GM18861 (cell line): ENCODE data around the gene PTOV1.

Source experiments
- ATAC-seq: cut with Tn5 transposase; IDR thresholded peaks from one replicate; pipeline ENCODE4 v1.9.1; 2021; ENCODE audit not compliant: unreplicated experiment

Gene PTOV1

GRCh38 chr19:49850487-49851342 lies at the start of gene PTOV1:
PTOV1 (plus strand) TSS chr19:49851159.
- peak; percentile 62 for ATAC-seq

GRCh38 chr19:49801401-49801888 lies 49.5 kb upstream of the PTOV1 start:
- no peak for ATAC-seq

GRCh38 chr19:49801966-49802661 lies 48.8 kb upstream of the PTOV1 start:
- no peak for ATAC-seq

GRCh38 chr19:49802836-49803528 lies 48.0 kb upstream of the PTOV1 start:
- no peak for ATAC-seq

- ATAC-seq, result no peak
These were observed 47.5 kb upstream of the PTOV1 start for GRCh38 chr19:49803529-49803856.

- no peak for ATAC-seq
These were observed 44.9 kb upstream of the PTOV1 start for GRCh38 chr19:49805822-49806619.

- no peak for ATAC-seq
These were observed 44.4 kb upstream of the PTOV1 start for GRCh38 chr19:49806620-49806959.

- no peak for ATAC-seq
These were observed 43.7 kb upstream of the PTOV1 start for GRCh38 chr19:49807058-49807903.

GRCh38 chr19:49807904-49808675 lies 42.9 kb upstream of the PTOV1 start:
- no peak for ATAC-seq

GRCh38 chr19:49808711-49809159 lies 42.2 kb upstream of the PTOV1 start:
- ATAC-seq, result no peak

GRCh38 chr19:49809160-49809940 lies 41.6 kb upstream of the PTOV1 start:
- no peak for ATAC-seq

GRCh38 chr19:49809941-49810389 lies 41.0 kb upstream of the PTOV1 start:
- ATAC-seq, result no peak

GRCh38 chr19:49811328-49811727 lies 39.6 kb upstream of the PTOV1 start:
- no peak for ATAC-seq

GRCh38 chr19:49812452-49812996 lies 38.4 kb upstream of the PTOV1 start:
- no peak for ATAC-seq

- peak; percentile 56 for ATAC-seq
These were observed 37.7 kb upstream of the PTOV1 start, which contains the start of gene FUZ for GRCh38 chr19:49812997-49813861. FUZ (minus strand) TSS chr19:49813292; CDS start chr19:49813106, 186 bp downstream.

GRCh38 chr19:49814010-49814409 lies 36.9 kb upstream of the PTOV1 start:
- ATAC-seq, result no peak

GRCh38 chr19:49816590-49816989 lies 34.4 kb upstream of the PTOV1 start:
- no peak for ATAC-seq
